ENCODE data around the gene VRK2. TPM values are rescaled to one million over a fixed set of nuclear protein-coding genes. Genes with fewer than 3 reads are reported as not detected.

The VRK2 gene
- total and polyA plus RNA-seq, 2 experiments from 2014 or later, result 19.0 to 22.5 TPM

DNA sequence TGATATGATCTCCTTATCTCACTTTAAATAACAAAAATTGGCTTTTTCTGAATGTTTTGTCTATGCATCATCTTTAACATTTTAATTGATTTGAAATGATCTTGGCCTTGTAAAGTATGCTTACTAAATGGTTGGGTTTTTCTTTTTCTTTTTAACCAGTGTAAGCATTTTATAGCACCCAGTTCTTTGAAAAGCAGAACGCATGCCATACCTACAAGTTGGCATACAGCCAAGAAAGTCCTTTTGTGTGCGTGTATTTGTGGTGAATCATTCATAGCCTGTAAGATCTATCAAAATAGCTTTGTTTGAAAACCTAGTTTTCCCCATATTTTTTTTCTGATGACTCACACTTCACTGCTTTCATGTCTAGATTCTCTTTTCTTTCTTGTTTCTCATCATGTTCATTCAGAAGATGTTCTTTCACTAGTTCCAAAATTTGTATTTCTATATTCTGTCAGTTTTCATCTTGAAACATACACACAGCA, 4.1 kb upstream of the VRK2 start (continued):
- TF ChIP-seq REST (IDR thresholded peaks at IDR 0.05; ENCODE audit: unreplicated experiment), result no peak
- TF ChIP-seq, protein P1, sequence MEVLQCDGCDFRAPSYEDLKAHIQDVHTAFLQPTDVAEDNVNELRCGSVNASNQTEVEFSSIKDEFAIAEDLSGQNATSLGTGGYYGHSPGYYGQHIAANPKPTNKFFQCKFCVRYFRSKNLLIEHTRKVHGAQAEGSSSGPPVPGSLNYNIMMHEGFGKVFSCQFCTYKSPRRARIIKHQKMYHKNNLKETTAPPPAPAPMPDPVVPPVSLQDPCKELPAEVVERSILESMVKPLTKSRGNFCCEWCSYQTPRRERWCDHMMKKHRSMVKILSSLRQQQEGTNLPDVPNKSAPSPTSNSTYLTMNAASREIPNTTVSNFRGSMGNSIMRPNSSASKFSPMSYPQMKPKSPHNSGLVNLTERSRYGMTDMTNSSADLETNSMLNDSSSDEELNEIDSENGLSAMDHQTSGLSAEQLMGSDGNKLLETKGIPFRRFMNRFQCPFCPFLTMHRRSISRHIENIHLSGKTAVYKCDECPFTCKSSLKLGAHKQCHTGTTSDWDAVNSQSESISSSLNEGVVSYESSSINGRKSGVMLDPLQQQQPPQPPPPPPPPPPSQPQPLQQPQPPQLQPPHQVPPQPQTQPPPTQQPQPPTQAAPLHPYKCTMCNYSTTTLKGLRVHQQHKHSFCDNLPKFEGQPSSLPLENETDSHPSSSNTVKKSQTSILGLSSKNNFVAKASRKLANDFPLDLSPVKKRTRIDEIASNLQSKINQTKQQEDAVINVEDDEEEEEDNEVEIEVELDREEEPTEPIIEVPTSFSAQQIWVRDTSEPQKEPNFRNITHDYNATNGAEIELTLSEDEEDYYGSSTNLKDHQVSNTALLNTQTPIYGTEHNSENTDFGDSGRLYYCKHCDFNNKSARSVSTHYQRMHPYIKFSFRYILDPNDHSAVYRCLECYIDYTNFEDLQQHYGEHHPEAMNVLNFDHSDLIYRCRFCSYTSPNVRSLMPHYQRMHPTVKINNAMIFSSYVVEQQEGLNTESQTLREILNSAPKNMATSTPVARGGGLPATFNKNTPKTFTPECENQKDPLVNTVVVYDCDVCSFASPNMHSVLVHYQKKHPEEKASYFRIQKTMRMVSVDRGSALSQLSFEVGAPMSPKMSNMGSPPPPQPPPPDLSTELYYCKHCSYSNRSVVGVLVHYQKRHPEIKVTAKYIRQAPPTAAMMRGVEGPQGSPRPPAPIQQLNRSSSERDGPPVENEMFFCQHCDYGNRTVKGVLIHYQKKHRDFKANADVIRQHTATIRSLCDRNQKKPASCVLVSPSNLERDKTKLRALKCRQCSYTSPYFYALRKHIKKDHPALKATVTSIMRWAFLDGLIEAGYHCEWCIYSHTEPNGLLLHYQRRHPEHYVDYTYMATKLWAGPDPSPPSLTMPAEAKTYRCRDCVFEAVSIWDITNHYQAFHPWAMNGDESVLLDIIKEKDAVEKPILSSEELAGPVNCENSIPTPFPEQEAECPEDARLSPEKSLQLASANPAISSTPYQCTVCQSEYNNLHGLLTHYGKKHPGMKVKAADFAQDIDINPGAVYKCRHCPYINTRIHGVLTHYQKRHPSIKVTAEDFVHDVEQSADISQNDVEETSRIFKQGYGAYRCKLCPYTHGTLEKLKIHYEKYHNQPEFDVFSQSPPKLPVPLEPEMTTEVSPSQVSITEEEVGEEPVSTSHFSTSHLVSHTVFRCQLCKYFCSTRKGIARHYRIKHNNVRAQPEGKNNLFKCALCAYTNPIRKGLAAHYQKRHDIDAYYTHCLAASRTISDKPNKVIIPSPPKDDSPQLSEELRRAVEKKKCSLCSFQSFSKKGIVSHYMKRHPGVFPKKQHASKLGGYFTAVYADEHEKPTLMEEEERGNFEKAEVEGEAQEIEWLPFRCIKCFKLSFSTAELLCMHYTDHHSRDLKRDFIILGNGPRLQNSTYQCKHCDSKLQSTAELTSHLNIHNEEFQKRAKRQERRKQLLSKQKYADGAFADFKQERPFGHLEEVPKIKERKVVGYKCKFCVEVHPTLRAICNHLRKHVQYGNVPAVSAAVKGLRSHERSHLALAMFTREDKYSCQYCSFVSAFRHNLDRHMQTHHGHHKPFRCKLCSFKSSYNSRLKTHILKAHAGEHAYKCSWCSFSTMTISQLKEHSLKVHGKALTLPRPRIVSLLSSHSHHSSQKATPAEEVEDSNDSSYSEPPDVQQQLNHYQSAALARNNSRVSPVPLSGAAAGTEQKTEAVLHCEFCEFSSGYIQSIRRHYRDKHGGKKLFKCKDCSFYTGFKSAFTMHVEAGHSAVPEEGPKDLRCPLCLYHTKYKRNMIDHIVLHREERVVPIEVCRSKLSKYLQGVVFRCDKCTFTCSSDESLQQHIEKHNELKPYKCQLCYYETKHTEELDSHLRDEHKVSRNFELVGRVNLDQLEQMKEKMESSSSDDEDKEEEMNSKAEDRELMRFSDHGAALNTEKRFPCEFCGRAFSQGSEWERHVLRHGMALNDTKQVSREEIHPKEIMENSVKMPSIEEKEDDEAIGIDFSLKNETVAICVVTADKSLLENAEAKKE (CRISPR knock-in tag; IDR thresholded peaks at IDR 0.05), result no peak
- no peak for TF ChIP-seq NANOG (IDR thresholded peaks at IDR 0.05; ENCODE audit: borderline replicate concordance)
- TF ChIP-seq ZNF114 (CRISPR knock-in tag; IDR thresholded peaks at IDR 0.05), result no peak
- TF ChIP-seq JUNB (IDR thresholded peaks at IDR 0.05; ENCODE audit: unreplicated experiment), result no peak
- TF ChIP-seq POLR2AphosphoS5 (IDR thresholded peaks at IDR 0.05; ENCODE audit: low read depth), result no peak
- TF ChIP-seq EZH2phosphoT487 (IDR thresholded peaks at IDR 0.05; ENCODE audit: unreplicated experiment), result no peak
- no peak for TF ChIP-seq STAT1 (IDR thresholded peaks at IDR 0.05; ENCODE audit: unreplicated experiment)

Data from GM23338 (cell line).